ENCODE data around the gene C5orf47.

DNA sequence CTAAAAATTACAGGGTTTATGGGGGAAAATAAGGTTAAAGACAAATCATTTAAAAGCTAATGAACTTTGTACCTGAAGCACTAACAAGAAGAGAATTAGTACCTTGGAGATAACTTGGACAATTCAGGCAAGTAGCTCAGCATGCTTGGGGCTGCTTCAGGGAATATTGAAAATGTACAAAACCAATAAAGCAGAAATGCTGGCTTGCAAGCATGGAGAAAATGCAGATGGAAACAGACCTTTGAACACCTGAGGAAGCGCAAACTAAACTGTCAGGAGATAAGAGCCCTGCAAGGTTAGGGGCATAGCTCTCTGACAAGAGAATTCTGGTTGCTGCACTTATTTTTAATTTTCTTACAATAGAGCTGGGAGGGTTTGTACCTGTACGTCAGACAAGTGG, 42.6 kb upstream of the C5orf47 start:
- no peak for TF ChIP-seq POLR2A (IDR thresholded peaks at IDR 0.05)
- TF ChIP-seq CTCF (IDR thresholded peaks at IDR 0.05), result no peak
